ENCODE data around the gene CEP97. TPM values are rescaled to one million over a fixed set of nuclear protein-coding genes. Genes with fewer than 3 reads are reported as not detected.
A peak's percentile ranks its signal among the peaks of the same experiment; 100 is the strongest.

CEP97 gene
- total and polyA plus RNA-seq, 12 donors: 1.2 to 21.3 (median 8.2) TPM

DNA sequence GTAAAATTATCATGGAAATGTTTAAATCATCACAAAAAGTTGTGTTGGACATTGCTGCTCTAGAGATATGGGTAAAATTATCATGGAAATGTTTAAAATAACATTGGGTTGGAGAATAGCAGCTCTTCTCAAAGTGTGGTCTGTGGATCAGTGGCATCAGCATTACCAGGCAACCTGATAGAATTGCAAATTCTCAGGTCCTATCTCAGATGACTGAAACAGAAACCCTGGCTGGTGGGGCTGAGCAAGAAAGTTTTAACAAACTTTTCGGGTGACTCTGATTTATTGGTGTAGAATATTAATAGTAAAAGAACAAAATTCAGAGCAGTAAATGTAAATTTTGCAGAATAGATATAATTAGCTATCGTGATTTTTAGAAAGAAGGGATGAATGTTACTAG lies 83.5 kb downstream of the CEP97 start:
- Histone ChIP-seq H3K36me3 (replicated peaks in 1 of 2) (no peaks in the 10 kb centered on the region), H3K27me3 (no peaks in the 10 kb centered on the region), H3K4me3 (no peak overlapping the region), H3K27ac (no peak overlapping the region), H3K9me3 (replicated peaks in 1 of 3) (no peaks in the 10 kb centered on the region), H3K4me1 (replicated peaks in 1 of 2) (peaks cover 0 to 15% of the 10 kb centered on the region in 2 donors)
- TF ChIP-seq, protein P1, sequence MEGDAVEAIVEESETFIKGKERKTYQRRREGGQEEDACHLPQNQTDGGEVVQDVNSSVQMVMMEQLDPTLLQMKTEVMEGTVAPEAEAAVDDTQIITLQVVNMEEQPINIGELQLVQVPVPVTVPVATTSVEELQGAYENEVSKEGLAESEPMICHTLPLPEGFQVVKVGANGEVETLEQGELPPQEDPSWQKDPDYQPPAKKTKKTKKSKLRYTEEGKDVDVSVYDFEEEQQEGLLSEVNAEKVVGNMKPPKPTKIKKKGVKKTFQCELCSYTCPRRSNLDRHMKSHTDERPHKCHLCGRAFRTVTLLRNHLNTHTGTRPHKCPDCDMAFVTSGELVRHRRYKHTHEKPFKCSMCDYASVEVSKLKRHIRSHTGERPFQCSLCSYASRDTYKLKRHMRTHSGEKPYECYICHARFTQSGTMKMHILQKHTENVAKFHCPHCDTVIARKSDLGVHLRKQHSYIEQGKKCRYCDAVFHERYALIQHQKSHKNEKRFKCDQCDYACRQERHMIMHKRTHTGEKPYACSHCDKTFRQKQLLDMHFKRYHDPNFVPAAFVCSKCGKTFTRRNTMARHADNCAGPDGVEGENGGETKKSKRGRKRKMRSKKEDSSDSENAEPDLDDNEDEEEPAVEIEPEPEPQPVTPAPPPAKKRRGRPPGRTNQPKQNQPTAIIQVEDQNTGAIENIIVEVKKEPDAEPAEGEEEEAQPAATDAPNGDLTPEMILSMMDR (IDR thresholded peaks at IDR 0.05): no peak
- TF ChIP-seq POLR2A (IDR thresholded peaks at IDR 0.05): no peak
- intact Hi-C loops (cut with DNase I): no loop called here
- WGBS, 4 donors: 83 to 96% (median 90%) methylated on average over 2 of the region's 2 CpGs
- no peak for DNase-seq

DNA sequence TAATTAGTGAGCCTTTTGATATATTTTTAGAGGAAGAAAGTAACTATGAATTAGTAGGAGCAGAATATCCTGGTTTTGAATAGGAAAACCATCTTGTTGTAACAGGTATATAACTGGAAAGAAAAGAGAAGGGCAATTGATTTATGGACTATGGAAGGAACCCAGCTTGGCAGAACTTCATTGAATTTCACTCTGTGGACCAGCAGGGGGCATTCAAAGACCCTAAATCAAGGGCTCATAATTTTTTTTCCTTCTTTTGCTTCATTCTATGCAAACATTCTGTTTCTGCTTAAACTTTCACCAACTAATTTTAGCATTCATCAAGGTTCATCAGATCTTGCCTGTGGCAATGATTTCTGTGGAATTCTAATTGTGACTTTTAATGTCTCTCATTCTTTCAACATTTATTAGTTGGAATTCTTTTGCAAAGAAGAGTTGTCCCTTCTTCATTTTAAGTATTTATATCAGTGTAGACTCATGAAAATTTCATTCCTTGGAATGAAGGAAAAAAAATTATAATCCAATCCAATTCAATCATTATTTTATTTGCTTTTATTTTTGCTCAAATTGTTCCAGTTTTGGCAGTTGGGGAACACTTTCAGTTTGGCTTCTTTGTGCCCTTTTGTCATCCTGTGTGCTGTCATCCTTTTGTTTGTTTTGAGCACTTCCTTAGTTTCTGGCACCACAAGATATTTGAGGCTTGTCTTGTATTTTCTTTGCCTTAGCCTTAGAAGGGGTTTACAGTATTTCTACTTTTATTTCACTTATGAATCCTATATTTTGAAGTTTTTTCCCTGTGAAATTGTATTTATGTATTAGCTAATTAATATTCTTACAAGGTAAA lies 85.0 kb downstream of the CEP97 start:
- Histone ChIP-seq H3K27me3 (no peaks in the 10 kb centered on the region), H3K4me3 (no peak overlapping the region), H3K9me3 (replicated peaks in 1 of 3) (no peaks in the 10 kb centered on the region), H3K4me1 (replicated peaks in 1 of 2) (peaks cover 0 to 15% of the 10 kb centered on the region in 2 donors), H3K36me3 (replicated peaks in 1 of 2) (no peaks in the 10 kb centered on the region), H3K27ac (no peak overlapping the region)
- no peak for TF ChIP-seq POLR2A (IDR thresholded peaks at IDR 0.05)
- TF ChIP-seq, protein P1 (IDR thresholded peaks at IDR 0.05): peak; percentile 34 to 81 (median 68)
- DNase-seq: peak in 4 of 7 donors; percentile 25 to 39 (median 35)
- intact Hi-C loops (cut with DNase I): loop anchor here (5.0 to 10.0 kb wide), 3 partner anchors 55 to 418 kb away; no protein-coding TSS in a partner anchor

DNA sequence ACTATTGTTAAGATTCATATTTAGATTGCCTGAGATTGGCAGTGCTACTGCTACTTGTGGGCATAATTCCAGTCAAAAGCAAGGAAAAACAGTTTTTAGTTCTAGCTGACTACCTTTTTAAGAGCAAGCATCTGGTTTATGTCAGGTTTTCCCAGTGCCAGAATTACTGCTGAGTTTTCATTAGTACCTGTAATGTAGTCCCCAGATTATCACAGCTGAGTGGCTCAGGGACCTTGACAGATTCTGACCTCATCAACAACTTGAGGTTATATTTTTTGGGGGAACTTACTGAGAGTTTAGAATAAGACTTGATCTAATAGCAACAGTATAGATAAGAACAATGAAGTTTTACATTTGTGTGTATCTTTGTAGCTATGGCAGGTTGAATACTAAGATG lies 85.6 kb downstream of the CEP97 start:
- no peak overlapping the region for H3K27ac ChIP-seq
- no peaks in the 10 kb centered on the region for H3K9me3 ChIP-seq (replicated peaks in 1 of 3)
- H3K27me3 ChIP-seq: no peaks in the 10 kb centered on the region
- H3K4me1 ChIP-seq (replicated peaks in 1 of 2): peaks cover 0 to 15% of the 10 kb centered on the region in 2 donors
- H3K4me3 ChIP-seq: no peak overlapping the region
- DNase-seq: no peak
- H3K36me3 ChIP-seq (replicated peaks in 1 of 2): no peaks in the 10 kb centered on the region
- TF ChIP-seq POLR2A (IDR thresholded peaks at IDR 0.05): no peak
- TF ChIP-seq, protein P1 (IDR thresholded peaks at IDR 0.05): no peak
- intact Hi-C loops (cut with DNase I): loop anchor here (5.0 to 10.0 kb wide), 3 partner anchors 55 to 417 kb away; no protein-coding TSS in a partner anchor

DNA sequence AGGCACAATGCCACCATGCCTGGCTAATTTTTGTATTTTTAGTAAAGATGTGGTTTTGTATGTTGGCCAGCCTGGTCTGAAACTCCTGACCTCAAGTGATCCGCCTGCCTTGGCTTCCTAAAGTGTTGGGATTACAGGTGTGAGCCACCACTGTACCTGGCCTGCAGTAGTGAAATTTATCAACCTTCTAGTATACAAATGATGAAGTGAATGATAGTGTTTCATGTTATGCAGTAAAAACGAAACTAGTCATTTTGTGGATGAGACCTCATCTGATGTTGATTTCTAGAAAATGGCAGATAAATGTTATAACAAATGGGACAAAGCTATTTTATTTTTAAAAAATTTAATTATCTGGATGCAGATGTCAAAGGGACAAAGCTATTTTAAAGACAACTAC lies 87.5 kb downstream of the CEP97 start:
- 83 to 92% (median 87%) methylated on average over 2 of the region's 2 CpGs for WGBS, 4 donors
- Histone ChIP-seq H3K36me3 (replicated peaks in 1 of 2) (no peaks in the 10 kb centered on the region), H3K27me3 (no peaks in the 10 kb centered on the region), H3K4me1 (replicated peaks in 1 of 2) (peaks cover 0 to 15% of the 10 kb centered on the region in 2 donors), H3K27ac (no peak overlapping the region), H3K4me3 (no peak overlapping the region), H3K9me3 (replicated peaks in 1 of 3) (no peaks in the 10 kb centered on the region)
- TF ChIP-seq, protein P1 (IDR thresholded peaks at IDR 0.05): no peak
- TF ChIP-seq POLR2A (IDR thresholded peaks at IDR 0.05): no peak
- intact Hi-C loops (cut with DNase I): loop anchor here (5.0 to 10.0 kb wide), 3 partner anchors 53 to 415 kb away; no protein-coding TSS in a partner anchor
- no peak for DNase-seq

All from adrenal gland (tissue), 12 donors.